Esophagus (tissue), 2 donors: ENCODE data around the gene ZNF74. TPM values are rescaled to one million over a fixed set of nuclear protein-coding genes. Genes with fewer than 3 reads are reported as not detected.

Experiments
- H3K27ac ChIP-seq, 2 donors: one replicate each; pipeline ENCODE4 v1.5.1; 2013; ENCODE audit warnings: low read depth in 2 of 2, mild to moderate bottlenecking in 2 of 2, inconsistent platforms in 1 of 2, low read length in 1 of 2, moderate library complexity in 1 of 2
- H3K27me3 ChIP-seq, 2 donors: one replicate each; pipeline ENCODE4 v1.6.1; 2013; ENCODE audit warnings: low read length in 2 of 2, control low read depth in 1 of 2, mild to moderate bottlenecking in 1 of 2; ENCODE audit not compliant: insufficient read depth in 2 of 2, control insufficient read depth in 1 of 2
- H3K36me3 ChIP-seq, 2 donors: one replicate each; pipeline ENCODE4 v1.6.1; 2013; ENCODE audit warnings: low read length in 1 of 2; ENCODE audit not compliant: control insufficient read depth in 2 of 2, insufficient read depth in 2 of 2
- H3K4me1 ChIP-seq, 2 donors: one replicate each; pipeline ENCODE4 v1.6.1; 2013; ENCODE audit warnings: low read length in 1 of 2; ENCODE audit not compliant: control insufficient read depth in 2 of 2, insufficient read depth in 2 of 2
- H3K4me3 ChIP-seq, 2 donors: one replicate each; pipeline ENCODE4 v1.5.1; 2013; ENCODE audit warnings: low read length in 2 of 2, mild to moderate bottlenecking in 2 of 2, low read depth in 1 of 2, moderate library complexity in 1 of 2
- H3K9me3 ChIP-seq, 2 donors: one replicate each; pipeline ENCODE4 v1.6.1; 2013; ENCODE audit warnings: mild to moderate bottlenecking in 2 of 2, low read depth in 1 of 2, low read length in 1 of 2, moderate library complexity in 1 of 2; ENCODE audit not compliant: control insufficient read depth in 2 of 2, insufficient read depth in 1 of 2
- WGBS, 2 donors: extraction: QIAGEN DNeasy Blood & Tissue Kit; methylation state at CpG; one replicate each; pipeline ENCODE4 v1.1.7; 2013; 5-methylcytosine and 5-hydroxymethylcytosine counted together
- polyA plus RNA-seq, 2 donors: library from polyadenylated mRNA; stranded (reverse); fragments of 200-250 nt; gene quantifications; one replicate each; pipeline ENCODE4 v1.2.3, GENCODE V29; 2013
- donor health status: healthy with polysubstance abuse.
- donor health status: Bipolar disorder and iron deficiency.

Gene ZNF74
- polyA plus RNA-seq, 2 donors, result 3.8 to 4.0 TPM

- WGBS, 2 donors, result 92 to 93% methylated on average over 12 of the region's 12 CpGs
- no peaks in the 10 kb centered on the region for H3K9me3 ChIP-seq
- peaks cover 14 to 32% of the 10 kb centered on the region in 2 donors for H3K4me1 ChIP-seq
- H3K4me3 ChIP-seq, result no peak overlapping the region
- H3K27me3 ChIP-seq, result peaks cover 3 to 25% of the 10 kb centered on the region in 2 donors
- no peak overlapping the region for H3K27ac ChIP-seq
- no peaks in the 10 kb centered on the region for H3K36me3 ChIP-seq
These were observed 40.4 kb downstream of the ZNF74 start for GRCh38 chr22:20434264-20434751.

GRCh38 chr22:20434773-20435172 is 40.8 kb downstream of the ZNF74 start:
- H3K27ac ChIP-seq, result no peak overlapping the region
- H3K4me1 ChIP-seq, result peaks cover 10 to 28% of the 10 kb centered on the region in 2 donors
- H3K27me3 ChIP-seq, result peaks cover 3 to 25% of the 10 kb centered on the region in 2 donors
- no peaks in the 10 kb centered on the region for H3K36me3 ChIP-seq
- 87 to 91% methylated on average over 3 of the region's 3 CpGs for WGBS, 2 donors
- H3K4me3 ChIP-seq, result no peak overlapping the region
- no peaks in the 10 kb centered on the region for H3K9me3 ChIP-seq

GRCh38 chr22:20435436-20436306 is 41.7 kb downstream of the ZNF74 start:
- peaks cover 9 to 19% of the 10 kb centered on the region in 2 donors for H3K4me1 ChIP-seq
- H3K36me3 ChIP-seq, result no peaks in the 10 kb centered on the region
- WGBS, 2 donors, result 58 to 61% methylated on average over 11 of the region's 11 CpGs
- H3K27me3 ChIP-seq, result peaks cover 3 to 25% of the 10 kb centered on the region in 2 donors
- no peak overlapping the region for H3K27ac ChIP-seq
- H3K9me3 ChIP-seq, result no peaks in the 10 kb centered on the region
- H3K4me3 ChIP-seq, result peak overlapping the region in 1 of 2 donors; percentile 46

- peaks cover 3 to 23% of the 10 kb centered on the region in 2 donors for H3K27me3 ChIP-seq
- H3K4me3 ChIP-seq, result peak overlapping the region; percentile 44 to 46
- no peak overlapping the region for H3K27ac ChIP-seq
- H3K4me1 ChIP-seq, result peaks cover 9 to 12% of the 10 kb centered on the region in 2 donors
- H3K36me3 ChIP-seq, result no peaks in the 10 kb centered on the region
- no peaks in the 10 kb centered on the region for H3K9me3 ChIP-seq
- WGBS, 2 donors, result 0 to 2% methylated on average over 19 to 56 of the region's 56 CpGs
These were observed 42.4 kb downstream of the ZNF74 start for GRCh38 chr22:20436307-20436767.

GRCh38 chr22:20436768-20437612 is 43.0 kb downstream of the ZNF74 start:
- Histone ChIP-seq H3K27ac (peak overlapping the region; percentile 66 to 74), H3K4me3 (peak overlapping the region; percentile 44 to 46), H3K36me3 (no peaks in the 10 kb centered on the region), H3K9me3 (no peaks in the 10 kb centered on the region), H3K27me3 (peaks cover 3 to 17% of the 10 kb centered on the region in 2 donors), H3K4me1 (peaks cover 9% of the 10 kb centered on the region in 2 donors)
- WGBS, 2 donors, result 2 to 4% methylated on average over 60 to 61 of the region's 61 CpGs

GRCh38 chr22:20437613-20438426 is 43.9 kb downstream of the ZNF74 start, which contains the start of gene SCARF2:
Gene SCARF2, minus strand, starts transcription at chr22:20437825. Its CDS starts 71 bp downstream, at chr22:20437754.
- Histone ChIP-seq H3K27me3 (peaks cover 3 to 16% of the 10 kb centered on the region in 2 donors), H3K36me3 (peaks cover 0 to 3% of the 10 kb centered on the region in 2 donors), H3K4me1 (peaks cover 8 to 9% of the 10 kb centered on the region in 2 donors), H3K9me3 (no peaks in the 10 kb centered on the region), H3K27ac (peak within 1 kb of the TSS; percentile 66 to 74), H3K4me3 (peak within 1 kb of the TSS; percentile 44 to 46)
- 5 to 7% methylated on average over 66 to 95 of the region's 95 CpGs for WGBS, 2 donors

- H3K27me3 ChIP-seq, result peaks cover 3 to 14% of the 10 kb centered on the region in 2 donors
- H3K4me3 ChIP-seq, result peak overlapping the region; percentile 41 to 46
These were observed 44.4 kb downstream of the ZNF74 start for GRCh38 chr22:20438427-20438677.

GRCh38 chr22:20438678-20439492 is 44.9 kb downstream of the ZNF74 start:
- Histone ChIP-seq H3K4me3 (no peak overlapping the region), H3K9me3 (no peaks in the 10 kb centered on the region), H3K27me3 (peaks cover 0 to 13% of the 10 kb centered on the region in 2 donors), H3K4me1 (peaks cover 8 to 9% of the 10 kb centered on the region in 2 donors), H3K27ac (peak overlapping the region; percentile 57 to 66), H3K36me3 (peaks cover 0 to 3% of the 10 kb centered on the region in 2 donors)
- 66 to 78% methylated on average over 13 of the region's 13 CpGs for WGBS, 2 donors

More at GRCh38 chr22:20438427-20438677, 44.4 kb downstream of the ZNF74 start:
- H3K4me1 ChIP-seq, result peaks cover 8 to 9% of the 10 kb centered on the region in 2 donors
- H3K36me3 ChIP-seq, result peaks cover 0 to 3% of the 10 kb centered on the region in 2 donors
- WGBS, 2 donors, result 38 to 45% methylated on average over 6 of the region's 6 CpGs
- peak overlapping the region; percentile 57 to 66 for H3K27ac ChIP-seq
- no peaks in the 10 kb centered on the region for H3K9me3 ChIP-seq
